ENCODE data around the gene PLTP. TPM values are rescaled to one million over a fixed set of nuclear protein-coding genes. Genes with fewer than 3 reads are reported as not detected.
A peak's percentile ranks its signal among the peaks of the same experiment; 100 is the strongest.
"Not testable (repeated sequence)": the region's sequence is repeated elsewhere in the genome, so short reads cannot be mapped to it uniquely, and the experiment has no call there.

Gene PLTP
- total RNA-seq (ENCODE audit: insufficient read depth, low replicate concordance): 108 TPM

- DNase-seq (ENCODE audit: low spot score): peak; percentile 75
Observed at GRCh38 chr20:45911486-45912343, at the start of gene PLTP. PLTP (minus strand) TSS chr20:45912155; CDS start chr20:45911452, 703 bp downstream.

- DNase-seq (ENCODE audit: low spot score): no peak
Observed at GRCh38 chr20:45959956-45960630, 48.1 kb upstream of the PLTP start.

GRCh38 chr20:45959126-45959525 is 47.2 kb upstream of the PLTP start:
- DNase-seq (ENCODE audit: low spot score): no peak

- no peak for DNase-seq (ENCODE audit: low spot score)
Observed at GRCh38 chr20:45958593-45958992, 46.6 kb upstream of the PLTP start.

- no peak for DNase-seq (ENCODE audit: low spot score)
Observed at GRCh38 chr20:45957021-45957941, 45.3 kb upstream of the PLTP start.

- DNase-seq (ENCODE audit: low spot score): not testable (repeated sequence)
Observed at GRCh38 chr20:45956326-45956725, 44.4 kb upstream of the PLTP start.

GRCh38 chr20:45953672-45954071 is 41.7 kb upstream of the PLTP start:
- no peak for DNase-seq (ENCODE audit: low spot score)

GRCh38 chr20:45952861-45953260 is 40.9 kb upstream of the PLTP start:
- no peak for DNase-seq (ENCODE audit: low spot score)

- DNase-seq (ENCODE audit: low spot score): no peak
Observed at GRCh38 chr20:45951925-45952834, 40.2 kb upstream of the PLTP start.

- DNase-seq (ENCODE audit: low spot score): no peak
Observed at GRCh38 chr20:45950330-45950646, 38.3 kb upstream of the PLTP start.

- no peak for DNase-seq (ENCODE audit: low spot score)
Observed at GRCh38 chr20:45949542-45950329, 37.8 kb upstream of the PLTP start.

GRCh38 chr20:45948742-45949541 is 37.0 kb upstream of the PLTP start:
- no peak for DNase-seq (ENCODE audit: low spot score)

- no peak for DNase-seq (ENCODE audit: low spot score)
Observed at GRCh38 chr20:45948261-45948733, 36.3 kb upstream of the PLTP start.

GRCh38 chr20:45947110-45947866 is 35.3 kb upstream of the PLTP start:
- no peak for DNase-seq (ENCODE audit: low spot score)

GRCh38 chr20:45946149-45946970 is 34.4 kb upstream of the PLTP start:
- DNase-seq (ENCODE audit: low spot score): peak; percentile 40

GRCh38 chr20:45945678-45946148 is 33.8 kb upstream of the PLTP start:
- no peak for DNase-seq (ENCODE audit: low spot score)

GRCh38 chr20:45944965-45945677 is 33.2 kb upstream of the PLTP start:
- no peak for DNase-seq (ENCODE audit: low spot score)

All from umbilical cord (tissue), 2 donors.